ENCODE results near the gene TIGIT.

TIGIT gene

GRCh38 chr3:114351822-114352145 lies 58.0 kb downstream of the TIGIT start:
- Mint-ChIP-seq H3K27ac (no peak overlapping the region), H3K9me3 (no peaks in the 10 kb centered on the region), H3K4me3 (no peak overlapping the region), H3K36me3 (ENCODE audit: low read depth) (no peaks in the 10 kb centered on the region), H3K4me1 (ENCODE audit: low read depth) (no peaks in the 10 kb centered on the region), H3K27me3 (ENCODE audit: low read depth) (no peaks in the 10 kb centered on the region)

DNA sequence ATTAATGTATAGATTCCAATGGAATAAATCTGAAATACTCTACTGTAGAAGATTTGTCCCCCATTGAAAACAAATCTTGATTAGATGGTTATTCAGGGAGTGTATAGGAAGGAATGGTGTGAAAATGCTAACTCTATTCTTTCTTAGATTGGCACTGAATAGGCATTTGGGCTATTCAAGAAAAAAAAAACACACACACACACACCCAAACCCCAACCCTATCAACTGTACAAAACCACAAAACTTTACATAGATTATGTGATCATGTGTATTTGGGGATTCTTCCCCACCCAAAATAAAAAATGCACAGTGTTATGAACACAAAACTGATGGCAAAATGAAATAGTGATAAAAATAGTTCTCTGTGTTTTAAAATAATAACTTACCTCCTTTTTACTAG lies 61.8 kb downstream of the TIGIT start:
- no peak overlapping the region for H3K4me3 Mint-ChIP-seq
- no peaks in the 10 kb centered on the region for H3K36me3 Mint-ChIP-seq (ENCODE audit: low read depth)
- no peaks in the 10 kb centered on the region for H3K27me3 Mint-ChIP-seq (ENCODE audit: low read depth)
- no peaks in the 10 kb centered on the region for H3K9me3 Mint-ChIP-seq
- H3K4me1 Mint-ChIP-seq (ENCODE audit: low read depth) = no peaks in the 10 kb centered on the region
- H3K27ac Mint-ChIP-seq = no peak overlapping the region

- Mint-ChIP-seq H3K9me3 (no peaks in the 10 kb centered on the region), H3K27me3 (ENCODE audit: low read depth) (no peaks in the 10 kb centered on the region)
These were observed 62.2 kb downstream of the TIGIT start for GRCh38 chr3:114356066-114356465.

DNA sequence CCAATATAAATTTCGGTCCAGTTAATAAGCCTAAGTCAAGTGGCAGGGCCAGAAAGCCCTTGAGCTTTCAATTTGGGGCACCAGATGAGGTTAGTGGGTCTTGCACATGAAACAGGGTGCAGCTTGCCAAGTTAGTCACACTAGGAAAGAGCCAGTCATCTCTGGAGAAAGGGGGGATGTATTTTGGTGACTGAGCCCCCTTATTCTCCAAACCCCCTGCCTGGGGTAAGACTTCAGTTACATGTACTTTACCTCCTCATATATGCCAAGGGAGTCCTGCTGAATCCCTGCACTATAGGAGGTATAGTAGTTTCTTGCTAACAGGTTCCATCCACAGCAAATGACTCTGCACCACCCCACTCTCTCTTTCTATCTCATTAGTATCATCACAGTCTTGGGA lies 62.7 kb downstream of the TIGIT start:
- Mint-ChIP-seq H3K27ac (no peak overlapping the region), H3K9me3 (no peaks in the 10 kb centered on the region), H3K4me1 (ENCODE audit: low read depth) (no peaks in the 10 kb centered on the region), H3K27me3 (ENCODE audit: low read depth) (no peaks in the 10 kb centered on the region), H3K4me3 (no peak overlapping the region), H3K36me3 (ENCODE audit: low read depth) (no peaks in the 10 kb centered on the region)

More at GRCh38 chr3:114356066-114356465, 62.2 kb downstream of the TIGIT start:
- Mint-ChIP-seq H3K27ac (no peak overlapping the region), H3K4me1 (ENCODE audit: low read depth) (no peaks in the 10 kb centered on the region), H3K4me3 (no peak overlapping the region), H3K36me3 (ENCODE audit: low read depth) (no peaks in the 10 kb centered on the region)

All from T-helper 1 cell treated with Interleukin-12 subunit alpha and Interleukin-12 subunit beta and Interleukin-4 antibody, amounts not matched to agents 30 μg/mL and 1 μg/mL, for 36 hours (primary cell).